GM12865 (cell line): ENCODE results near the gene CEBPA.

Source experiments
- DNase-seq: peaks from one replicate; pipeline ENCODE4 v3.0.0; 2010; ENCODE audit warnings: low read depth
- H3K4me3 ChIP-seq: 2 replicates; pipeline ENCODE4 v1.5.1; 2011; ENCODE audit warnings: mild to moderate bottlenecking, low read depth, low read length, control low read depth
- TF ChIP-seq, protein P1 (sequence below): IDR thresholded peaks from 2 replicates; pipeline ENCODE4 v1.5.1; 2011; ENCODE audit warnings: low read length, control low read depth, low read depth, inconsistent platforms; ENCODE audit not compliant: insufficient read depth; ENCODE audit errors: missing control alignments

The CEBPA gene

GRCh38 chr19:33275933-33276619 lies 26.3 kb downstream of the CEBPA start:
- TF ChIP-seq, protein P1, sequence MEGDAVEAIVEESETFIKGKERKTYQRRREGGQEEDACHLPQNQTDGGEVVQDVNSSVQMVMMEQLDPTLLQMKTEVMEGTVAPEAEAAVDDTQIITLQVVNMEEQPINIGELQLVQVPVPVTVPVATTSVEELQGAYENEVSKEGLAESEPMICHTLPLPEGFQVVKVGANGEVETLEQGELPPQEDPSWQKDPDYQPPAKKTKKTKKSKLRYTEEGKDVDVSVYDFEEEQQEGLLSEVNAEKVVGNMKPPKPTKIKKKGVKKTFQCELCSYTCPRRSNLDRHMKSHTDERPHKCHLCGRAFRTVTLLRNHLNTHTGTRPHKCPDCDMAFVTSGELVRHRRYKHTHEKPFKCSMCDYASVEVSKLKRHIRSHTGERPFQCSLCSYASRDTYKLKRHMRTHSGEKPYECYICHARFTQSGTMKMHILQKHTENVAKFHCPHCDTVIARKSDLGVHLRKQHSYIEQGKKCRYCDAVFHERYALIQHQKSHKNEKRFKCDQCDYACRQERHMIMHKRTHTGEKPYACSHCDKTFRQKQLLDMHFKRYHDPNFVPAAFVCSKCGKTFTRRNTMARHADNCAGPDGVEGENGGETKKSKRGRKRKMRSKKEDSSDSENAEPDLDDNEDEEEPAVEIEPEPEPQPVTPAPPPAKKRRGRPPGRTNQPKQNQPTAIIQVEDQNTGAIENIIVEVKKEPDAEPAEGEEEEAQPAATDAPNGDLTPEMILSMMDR: no peak
- DNase-seq: no peak
- H3K4me3 ChIP-seq: no peak overlapping the region

DNA sequence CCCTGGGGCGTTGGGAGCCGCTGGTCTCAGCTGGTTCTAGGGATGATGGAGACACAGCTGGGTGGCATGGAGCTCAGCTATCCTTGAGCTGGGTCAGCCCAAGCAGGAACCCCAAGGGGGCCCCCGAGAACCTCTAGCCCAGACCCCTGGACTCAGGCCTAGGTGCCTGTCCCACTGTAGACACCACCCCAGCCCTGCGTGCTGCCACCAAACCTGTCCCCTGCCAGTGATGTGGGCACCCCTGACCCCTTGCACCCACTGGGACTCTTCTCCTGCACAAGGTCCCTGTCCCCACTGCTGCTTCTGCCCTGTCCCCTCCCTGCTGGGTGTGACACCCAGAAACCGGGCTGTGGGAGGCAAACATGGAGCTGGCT lies 26.8 kb downstream of the CEBPA start:
- H3K4me3 ChIP-seq: no peak overlapping the region
- no peak for DNase-seq
- TF ChIP-seq, protein P1: no peak

DNA sequence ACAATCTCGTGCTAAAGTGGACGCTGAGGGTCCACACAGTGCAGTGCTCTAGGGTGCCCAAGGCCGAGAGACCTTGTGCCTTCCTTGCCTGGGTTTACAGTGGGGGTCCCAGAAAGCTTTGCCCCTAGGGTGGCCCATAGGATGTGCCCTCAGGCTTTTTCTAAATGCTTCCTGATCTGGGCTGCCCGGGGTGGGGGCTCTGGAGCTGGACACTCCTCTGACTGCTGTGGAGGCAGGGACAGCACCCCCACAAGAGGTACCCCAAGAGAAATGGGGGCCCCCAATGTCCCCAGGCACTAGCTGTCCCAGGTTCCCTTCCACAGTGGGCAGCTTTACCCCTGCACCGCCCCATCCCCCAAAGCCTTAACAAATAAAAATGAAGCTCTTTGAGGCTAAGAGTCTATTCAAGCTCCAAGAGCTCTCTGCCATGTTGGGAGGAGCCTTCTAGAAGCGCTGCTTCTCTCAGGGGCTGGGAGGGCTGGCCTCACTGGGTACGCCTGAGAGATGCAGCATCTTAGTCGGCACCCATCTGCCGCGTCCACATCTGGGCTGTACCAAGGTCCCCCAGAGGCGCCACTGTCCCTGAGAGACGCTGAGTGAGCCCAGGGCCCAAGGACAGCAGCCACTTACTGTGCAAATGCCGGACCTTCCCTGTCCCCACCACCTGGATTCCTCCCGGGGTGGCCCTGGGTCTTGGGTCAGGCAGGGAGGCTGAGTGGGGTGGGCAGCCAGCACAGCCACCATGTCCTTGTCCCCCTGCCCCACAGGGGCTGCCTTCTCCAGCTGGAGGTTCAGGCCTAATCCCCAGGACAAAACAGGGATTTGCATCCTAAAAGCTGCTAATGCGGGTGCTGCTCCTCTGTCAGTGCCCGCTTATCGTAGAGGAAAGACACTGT lies 27.4 kb downstream of the CEBPA start:
- TF ChIP-seq, protein P1: no peak

DNA sequence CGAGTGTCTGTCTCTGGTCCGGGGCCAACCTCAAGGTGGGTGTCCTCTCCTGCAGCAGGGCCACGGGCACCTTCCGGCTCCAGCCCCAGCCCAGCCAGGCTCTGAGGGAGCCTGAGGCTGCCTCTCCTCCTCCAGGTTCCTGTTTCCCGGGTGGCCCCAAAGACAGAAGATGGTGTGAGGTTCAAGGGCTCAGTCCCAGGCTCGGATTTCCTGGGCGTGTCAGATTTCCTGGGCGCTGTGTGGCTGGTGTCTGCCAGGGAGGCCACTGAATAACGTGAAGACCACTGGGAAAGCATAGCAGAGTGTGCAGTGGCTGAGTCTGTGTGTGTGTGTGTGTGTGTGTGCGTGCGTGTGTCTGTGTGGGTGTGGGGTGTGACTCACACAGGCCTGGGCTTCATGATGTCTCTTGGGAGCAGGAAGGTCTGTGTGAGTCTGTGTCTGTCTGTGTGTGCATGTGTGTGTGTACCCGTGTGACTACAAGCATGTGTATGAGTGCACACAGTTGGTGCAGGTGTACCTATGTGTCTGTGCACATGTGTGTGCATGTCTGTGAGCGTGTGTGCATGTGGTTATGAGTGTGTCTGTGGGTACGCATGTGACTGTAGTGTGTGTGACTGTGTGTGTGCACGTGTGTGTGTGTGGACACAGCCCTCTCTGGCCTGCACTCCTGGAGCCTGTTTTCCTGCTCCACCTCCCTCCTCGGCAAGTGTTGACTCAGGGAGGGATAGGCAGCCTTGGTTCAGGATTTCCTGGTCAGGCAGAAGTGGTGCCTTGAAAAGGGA lies 28.3 kb downstream of the CEBPA start:
- TF ChIP-seq, protein P1: no peak
- no peak overlapping the region for H3K4me3 ChIP-seq
- DNase-seq: peak; percentile 27

More for the DNA sequence above, 27.4 kb downstream of the CEBPA start:
- H3K4me3 ChIP-seq: no peak overlapping the region
- DNase-seq: no peak

DNA sequence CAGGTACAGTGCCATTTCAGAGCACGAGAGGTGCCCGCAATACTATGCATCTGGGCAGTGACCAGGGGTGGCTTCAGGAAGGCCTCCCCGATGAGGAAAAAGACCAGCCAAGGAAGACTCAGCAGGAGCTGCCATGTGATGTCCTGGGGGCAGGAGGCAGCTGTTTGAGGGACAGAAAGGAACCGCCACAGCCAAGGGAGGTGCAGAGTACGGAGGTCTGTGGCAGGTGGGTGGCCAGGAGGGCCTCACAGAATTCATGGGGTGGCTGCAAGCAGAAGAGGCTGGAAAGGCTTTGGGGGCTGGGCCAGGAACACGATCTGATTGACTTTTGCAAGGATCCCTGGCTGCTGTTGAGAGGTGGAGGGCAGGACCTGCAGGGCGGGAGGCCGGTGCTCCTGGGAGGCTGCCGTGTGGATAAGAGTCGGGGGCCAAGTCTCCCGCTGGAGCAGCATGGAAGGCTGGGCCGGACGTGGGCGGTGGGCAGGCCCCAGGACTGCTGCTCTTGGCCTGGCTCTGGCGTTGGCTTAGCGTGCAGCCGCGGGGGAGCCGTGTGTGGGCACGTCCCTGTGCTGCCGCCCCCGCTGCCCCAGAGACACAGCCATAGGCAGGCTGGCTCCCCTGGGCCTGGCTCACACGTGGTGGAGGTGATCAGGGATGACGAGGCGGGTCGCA lies 29.1 kb downstream of the CEBPA start:
- no peak overlapping the region for H3K4me3 ChIP-seq
- no peak for DNase-seq
- TF ChIP-seq, protein P1: no peak

- H3K4me3 ChIP-seq: no peak overlapping the region
- no peak for DNase-seq
- TF ChIP-seq, protein P1: no peak
Measured at GRCh38 chr19:33271246-33272021, 30.9 kb downstream of the CEBPA start.
